IMR-90 (cell line): Measurements from ENCODE around the gene SMC6. TPM values are rescaled to one million over a fixed set of nuclear protein-coding genes. Genes with fewer than 3 reads are reported as not detected.

Experiments
- ATAC-seq: fragments of 200-7000 bp; cut with Tn5 transposase; 2 replicates; pipeline ENCODE4 v1.9.1; 2020; ENCODE audit warnings: low read depth, mild to moderate bottlenecking, moderate library complexity
- BruUV-seq: library from RNA; stranded (reverse); fragments of 400-500 nt; replicated peaks from 2 replicates; lab custom pipeline; 2021; lab: Mats Ljungman, UMichigan
- CTCF ChIA-PET: fragments of 300-600 bp; formaldehyde crosslinking; extraction: SDS; loops from one replicate; lab custom pipeline; 2021; ENCODE audit warnings: antibody characterized with exemption; lab: Yijun Ruan, JAX
- POLR2A ChIA-PET: fragments of 300-600 bp; sonication (Branson Sonifier 250); formaldehyde crosslinking; loops from one replicate; lab custom pipeline; 2022; ENCODE audit warnings: antibody characterized with exemption; ENCODE audit not compliant: unreplicated experiment; lab: Charles Lee
- DNase-seq: peaks from one replicate; pipeline ENCODE4 v3.0.0; 2013
- H2AFZ ChIP-seq: replicated peaks from 2 replicates; pipeline ENCODE3; 2013; ENCODE audit warnings: low read length, mild to moderate bottlenecking; ENCODE audit not compliant: poor library complexity
- H2AK5ac ChIP-seq: 2 replicates; pipeline ENCODE4 v1.6.1; 2013; ENCODE audit warnings: low read depth, low read length, inconsistent platforms
- H2AK9ac ChIP-seq: replicated peaks from 2 replicates; pipeline ENCODE3; 2013; ENCODE audit warnings: mild to moderate bottlenecking, low read depth, low read length, moderate library complexity; ENCODE audit not compliant: poor library complexity
- H2BK120ac ChIP-seq: 2 replicates; pipeline ENCODE4 v1.6.1; 2013; ENCODE audit warnings: low read depth, low read length, inconsistent platforms
- H2BK15ac ChIP-seq: 3 replicates; pipeline ENCODE4 v1.6.1; 2013; ENCODE audit warnings: low read depth, low read length, inconsistent platforms
- H2BK20ac ChIP-seq: 2 replicates; pipeline ENCODE4 v1.6.1; 2013; ENCODE audit warnings: low read depth, mild to moderate bottlenecking, inconsistent platforms, low read length, moderate library complexity
- H2BK5ac ChIP-seq: 2 replicates; pipeline ENCODE4 v1.6.1; 2013; ENCODE audit warnings: mild to moderate bottlenecking, low read depth, low read length, inconsistent platforms; ENCODE audit not compliant: poor library complexity, severe bottlenecking
- H3K14ac ChIP-seq: replicated peaks from 2 replicates; pipeline ENCODE4 v1.6.1; 2013; ENCODE audit warnings: low read depth, low read length, inconsistent platforms
- H3K18ac ChIP-seq: 2 replicates; pipeline ENCODE4 v1.6.1; 2013; ENCODE audit warnings: low read depth, low read length, control low read depth
- H3K23ac ChIP-seq: 2 replicates; pipeline ENCODE4 v1.6.1; 2013; ENCODE audit warnings: low read depth, low read length, inconsistent platforms
- H3K27ac ChIP-seq: 2 replicates; pipeline ENCODE4 v1.5.1; 2013; ENCODE audit warnings: mild to moderate bottlenecking, control low read depth, low read length; ENCODE audit not compliant: insufficient read depth
- H3K27me3 ChIP-seq: 2 replicates; pipeline ENCODE4 v1.6.1; 2013; ENCODE audit warnings: low read length; ENCODE audit not compliant: control insufficient read depth, insufficient read depth
- H3K36me3 ChIP-seq: 2 replicates; pipeline ENCODE4 v1.6.1; 2013; ENCODE audit warnings: low read length, mixed read lengths; ENCODE audit not compliant: control insufficient read depth, insufficient read depth
- H3K4ac ChIP-seq: 2 replicates; pipeline ENCODE4 v1.6.1; 2013; ENCODE audit warnings: low read depth, low read length, inconsistent platforms
- H3K4me1 ChIP-seq: 2 replicates; pipeline ENCODE4 v1.6.1; 2013; ENCODE audit warnings: low read length, mixed read lengths; ENCODE audit not compliant: control insufficient read depth, insufficient read depth
- H3K4me2 ChIP-seq: 2 replicates; pipeline ENCODE4 v1.6.1; 2013; ENCODE audit warnings: low read depth, mild to moderate bottlenecking, control low read depth, low read length, moderate library complexity
- H3K4me3 ChIP-seq: 2 replicates; pipeline ENCODE4 v1.5.1; 2013; ENCODE audit warnings: low read depth, mild to moderate bottlenecking, control low read depth, low read length, moderate library complexity; ENCODE audit not compliant: insufficient read depth
- H3K56ac ChIP-seq: 2 replicates; pipeline ENCODE4 v1.6.1; 2013; ENCODE audit warnings: low read length, inconsistent platforms; ENCODE audit not compliant: insufficient read depth; ENCODE audit errors: extremely low read depth
- H3K79me1 ChIP-seq, 2 experiments: 2 replicates each; pipeline ENCODE4 v1.6.1; 2013; ENCODE audit warnings: low read length in 2 of 2, inconsistent platforms in 1 of 2, low read depth in 1 of 2
- H3K9ac ChIP-seq: 2 replicates; pipeline ENCODE4 v1.6.1; 2013; ENCODE audit warnings: low read depth, low read length, control low read depth
- H3K9me1 ChIP-seq: 2 replicates; pipeline ENCODE4 v1.6.1; 2013; ENCODE audit warnings: low read length, inconsistent platforms; ENCODE audit not compliant: insufficient read depth
- H3K9me3 ChIP-seq: 2 replicates; pipeline ENCODE4 v1.6.1; 2013; ENCODE audit warnings: low read length; ENCODE audit not compliant: control insufficient read depth, insufficient read depth
- H4K20me1 ChIP-seq: 2 replicates; pipeline ENCODE4 v1.6.1; 2013; ENCODE audit warnings: low read length, inconsistent platforms; ENCODE audit not compliant: insufficient read depth
- H4K5ac ChIP-seq: 2 replicates; pipeline ENCODE4 v1.6.1; 2013; ENCODE audit warnings: mild to moderate bottlenecking, low read depth, low read length, control low read depth
- H4K8ac ChIP-seq, 2 experiments: 2 replicates each; pipeline ENCODE4 v1.6.1; 2013; ENCODE audit warnings: low read depth in 2 of 2, low read length in 2 of 2, control low read depth in 1 of 2, inconsistent platforms in 1 of 2
- H4K91ac ChIP-seq: 2 replicates; pipeline ENCODE4 v1.6.1; 2013; ENCODE audit warnings: low read depth, low read length, inconsistent platforms; ENCODE audit not compliant: insufficient read depth
- BHLHE40 ChIP-seq: fragments of 150-350 bp; IDR thresholded peaks from 2 replicates; pipeline ENCODE4 v1.6.1; 2016; ENCODE audit warnings: mild to moderate bottlenecking, low read depth, low read length
- CEBPB ChIP-seq: IDR thresholded peaks from 2 replicates; pipeline ENCODE4 v1.6.1; 2012; ENCODE audit warnings: low read depth, low read length, improper control_type of control experiment
- CHD1 ChIP-seq: IDR thresholded peaks from 2 replicates; pipeline ENCODE4 v1.6.1; 2012; ENCODE audit warnings: low read depth, low read length, improper control_type of control experiment
- CTCF ChIP-seq: conservative IDR thresholded peaks from 2 replicates; pipeline ENCODE4 v1.5.1; 2012; ENCODE audit warnings: mild to moderate bottlenecking, low read depth, low read length, improper control_type of control experiment
- ELK1 ChIP-seq: fragments of 150-350 bp; IDR thresholded peaks from 2 replicates; pipeline ENCODE4 v1.6.1; 2016; ENCODE audit warnings: low read depth, mild to moderate bottlenecking, low read length, moderate library complexity, borderline replicate concordance
- FOS ChIP-seq: fragments of 150-350 bp; IDR thresholded peaks from 2 replicates; pipeline ENCODE4 v1.6.1; 2016; ENCODE audit warnings: low read depth, low read length
- MAFK ChIP-seq: IDR thresholded peaks from 2 replicates; pipeline ENCODE4 v1.6.1; 2012; ENCODE audit warnings: low read depth, low read length, improper control_type of control experiment
- MAZ ChIP-seq: IDR thresholded peaks from 2 replicates; pipeline ENCODE4 v1.6.1; 2012; ENCODE audit warnings: low read depth, mild to moderate bottlenecking, low read length, improper control_type of control experiment, moderate library complexity, borderline replicate concordance
- MXI1 ChIP-seq: IDR thresholded peaks from 2 replicates; pipeline ENCODE4 v1.6.1; 2012; ENCODE audit warnings: low read depth, mild to moderate bottlenecking, low read length, moderate library complexity, borderline replicate concordance
- POLR2A ChIP-seq: IDR thresholded peaks from 2 replicates; pipeline ENCODE4 v1.6.1; 2012; ENCODE audit warnings: mild to moderate bottlenecking, low read depth, low read length
- RAD21 ChIP-seq: IDR thresholded peaks from 2 replicates; pipeline ENCODE4 v1.6.1; 2012; ENCODE audit warnings: low read length, improper control_type of control experiment
- RCOR1 ChIP-seq: IDR thresholded peaks from 2 replicates; pipeline ENCODE4 v1.6.1; 2012; ENCODE audit warnings: mild to moderate bottlenecking, low read length, improper control_type of control experiment; ENCODE audit not compliant: insufficient replicate concordance
- RFX5 ChIP-seq: IDR thresholded peaks from 2 replicates; pipeline ENCODE4 v1.8.0; 2012; ENCODE audit warnings: low read depth, mild to moderate bottlenecking, low read length, moderate library complexity
- SMC3 ChIP-seq: fragments of 150-350 bp; IDR thresholded peaks from 2 replicates; pipeline ENCODE4 v1.6.1; 2016; ENCODE audit warnings: low read depth, mild to moderate bottlenecking, antibody characterized with exemption, low read length, moderate library complexity
- USF2 ChIP-seq: fragments of 150-350 bp; IDR thresholded peaks from 2 replicates; pipeline ENCODE4 v1.6.1; 2017; ENCODE audit warnings: mild to moderate bottlenecking, antibody characterized with exemption, low read length, low read depth
- WGBS, 2 experiments: methylation state at CpG; one replicate each; pipeline versions ENCODE4 v1.1.5 to v1.1.7; 2013; ENCODE audit warnings: missing lambda C conversion rate in 2 of 2; ENCODE audit not compliant: insufficient read length in 1 of 2; ENCODE audit errors: extremely low coverage in 2 of 2; 5-methylcytosine and 5-hydroxymethylcytosine counted together
- dilution Hi-C: fragments of 300-500 bp; cut with HindIII; formaldehyde crosslinking; loops from one replicate; pipeline ENCODE4 v1.14.3; 2018; ENCODE audit warnings: low sequenced_read_pairs; ENCODE audit not compliant: unreplicated experiment
- in situ Hi-C: fragments of 300-500 bp; cut with MboI; formaldehyde crosslinking; loops from 3 replicates; pipeline ENCODE4 v1.14.3; 2019; ENCODE audit warnings: low sequenced_read_pairs, inconsistent platforms, mixed read lengths
- intact Hi-C: fragments of 100-400 bp; cut with micrococcal nuclease; formaldehyde crosslinking; loops from 2 replicates; pipeline ENCODE4 v1.10.0; 2022
- polyA plus RNA-seq, 3 experiments: library from polyadenylated mRNA; depleted of rRNA; stranded (reverse); fragments of >200 nt; gene quantifications; 2 replicates each; pipeline ENCODE4 v1.2.3, GENCODE V29; 2012; ENCODE audit warnings: low replicate concordance in 1 of 3
- total RNA-seq: library from RNA; depleted of rRNA; stranded (reverse); fragments of >200 nt; gene quantifications from 2 replicates; pipeline ENCODE4 v1.2.3, GENCODE V29; 2012

The SMC6 gene
- total and polyA plus RNA-seq, 2 of the 4 experiments (the other 2 are of a cell fraction): 6.5 to 10.4 TPM

GRCh38 chr2:17646838-17647701, 106.5 kb downstream of the SMC6 start:
- in situ Hi-C loops (no loop called here), intact Hi-C loops (loop anchor here (2.0 kb wide), 2 partner anchors 24 to 108 kb away; no protein-coding TSS in a partner anchor), dilution Hi-C loops (no loop called here)
- no TSS peak for BruUV-seq
- Histone ChIP-seq H4K20me1 (no peaks in the 10 kb centered on the region), H3K18ac (no peak overlapping the region), H2BK20ac (no peak overlapping the region), H4K91ac (no peak overlapping the region), H3K56ac (no peak overlapping the region), H3K27me3 (no peaks in the 10 kb centered on the region), H3K27ac (no peak overlapping the region), H3K4me1 (peaks cover 21% of the 10 kb centered on the region), H3K4me2 (no peak overlapping the region), H3K4ac (no peak overlapping the region), H4K8ac (no peak overlapping the region), H2AK9ac (no peak overlapping the region), H3K79me1 (no peaks in the 10 kb centered on the region), H3K4me3 (no peak overlapping the region), H4K5ac (no peak overlapping the region), H2AFZ (no peak overlapping the region), H3K9me3 (no peaks in the 10 kb centered on the region), H2BK5ac (no peak overlapping the region), H3K36me3 (no peaks in the 10 kb centered on the region), H2AK5ac (no peak overlapping the region; the same call in 1 of the 2 replicates), H3K14ac (no peak overlapping the region), H2BK15ac (no peak overlapping the region), H3K23ac (no peak overlapping the region), H3K9ac (no peak overlapping the region), H2BK120ac (no peak overlapping the region), H3K9me1 (peaks cover 24% of the 10 kb centered on the region)
- POLR2A ChIA-PET: no interaction called here
- WGBS, 2 experiments: no CpG with 5 or more reads among the region's 5 CpGs
- DNase-seq (no peak), ATAC-seq (no peak)
- TF ChIP-seq CEBPB (no peak), MAZ (no peak), MXI1 (no peak), FOS (no peak), RCOR1 (no peak), CHD1 (no peak), BHLHE40 (no peak), ELK1 (no peak), SMC3 (no peak), MAFK (no peak), RAD21 (no peak), CTCF (no peak), USF2 (no peak), POLR2A (no peak), RFX5 (no peak)
- CTCF ChIA-PET: interaction anchor here (1.4 to 1.7 kb wide), 2 partner anchors 14 to 31 kb away, joined by 5 to 9 read pairs; no protein-coding TSS in a partner anchor
